SK-N-SH (cell line): Measurements from ENCODE around the gene ANKRD62.
"Not testable (repeated sequence)": the region's sequence is repeated elsewhere in the genome, so short reads cannot be mapped to it uniquely, and the experiment has no call there.

Experiments
- CHD2 ChIP-seq: fragments of 150-350 bp; IDR thresholded peaks from 2 replicates; pipeline ENCODE4 v1.6.1; 2018; ENCODE audit warnings: low read length; ENCODE audit not compliant: partially characterized antibody
- CTCF ChIP-seq: fragments of 200-600 bp; sonication (generic); IDR thresholded peaks from 2 replicates; pipeline ENCODE4 v1.6.1; 2017; ENCODE audit warnings: antibody characterized with exemption, mild to moderate bottlenecking, moderate library complexity
- EP300 ChIP-seq, 2 experiments: IDR thresholded peaks; 2 replicates each; pipeline versions ENCODE4 v1.4.0 to v1.6.1; 2012; ENCODE audit warnings: borderline replicate concordance in 1 of 2, low read depth in 1 of 2, low read length in 1 of 2
- GATA2 ChIP-seq: sonication (generic); formaldehyde crosslinking; IDR thresholded peaks from 2 replicates; pipeline ENCODE4 v1.5.0; 2020; ENCODE audit warnings: mild to moderate bottlenecking, missing genetic modification reagents
- JUND ChIP-seq: IDR thresholded peaks from 2 replicates; pipeline ENCODE4 v1.4.0; 2012
- NFIC ChIP-seq: IDR thresholded peaks from 2 replicates; pipeline ENCODE4 v1.4.0; 2012; ENCODE audit warnings: borderline replicate concordance
- POLR2AphosphoS5 ChIP-seq: IDR thresholded peaks from 2 replicates; pipeline ENCODE4 v1.6.1; 2012; ENCODE audit warnings: low read depth, low read length
- RFX5 ChIP-seq: IDR thresholded peaks from 2 replicates; pipeline ENCODE4 v1.6.1; 2012; ENCODE audit warnings: mild to moderate bottlenecking, improper control_type of control experiment, low read length
- SMC3 ChIP-seq: IDR thresholded peaks from 2 replicates; pipeline ENCODE4 v1.6.1; 2012; ENCODE audit warnings: low read depth, low read length, improper control_type of control experiment
- TEAD4 ChIP-seq: IDR thresholded peaks from 2 replicates; pipeline ENCODE4 v1.4.0; 2012; ENCODE audit warnings: mild to moderate bottlenecking, borderline replicate concordance; ENCODE audit not compliant: insufficient read depth
- TF ChIP-seq, protein P1 (sequence below): IDR thresholded peaks from 2 replicates; pipeline ENCODE4 v1.4.0; 2012; ENCODE audit warnings: low read depth

DNA sequence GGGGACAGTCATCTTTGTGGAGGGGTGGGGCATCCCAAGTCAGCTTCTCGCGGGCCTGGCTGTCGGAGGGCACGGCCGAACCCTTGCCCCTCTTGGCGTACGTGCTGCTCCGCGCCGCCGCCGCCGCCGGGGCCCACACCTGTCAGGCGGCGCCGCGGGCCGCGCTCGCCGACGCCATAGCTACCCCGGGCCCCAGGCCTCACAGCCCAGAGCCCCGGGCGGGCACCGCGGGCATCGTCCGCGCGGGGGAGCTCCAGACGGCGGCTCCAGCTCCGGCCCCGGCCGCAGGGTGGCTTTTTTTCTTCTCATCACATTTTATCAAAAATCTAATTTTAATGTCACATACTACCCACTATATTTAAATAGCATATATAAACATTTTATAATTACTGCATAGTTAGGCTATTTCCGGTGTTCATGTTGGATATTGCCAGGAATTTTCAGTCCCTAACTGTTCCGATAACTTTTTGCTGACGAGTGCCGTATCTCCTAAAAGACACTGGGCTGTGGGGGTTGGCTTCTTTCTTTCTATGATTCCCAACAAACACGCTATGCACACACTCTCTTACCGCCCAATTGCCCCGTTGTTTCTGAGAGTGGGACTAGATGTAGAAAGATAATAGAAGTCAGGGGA is 25.2 kb upstream of the ANKRD62 start:
- not testable (repeated sequence) for TF ChIP-seq POLR2AphosphoS5; RFX5; JUND; CTCF; CHD2; TEAD4; NFIC; GATA2 (CRISPR knock-in tag); EP300 (IDR thresholded peaks at IDR 0.05; ENCODE audit: borderline replicate concordance in 1 of 2, low read depth in 1 of 2, low read length in 1 of 2); SMC3
- TF ChIP-seq, protein P1, sequence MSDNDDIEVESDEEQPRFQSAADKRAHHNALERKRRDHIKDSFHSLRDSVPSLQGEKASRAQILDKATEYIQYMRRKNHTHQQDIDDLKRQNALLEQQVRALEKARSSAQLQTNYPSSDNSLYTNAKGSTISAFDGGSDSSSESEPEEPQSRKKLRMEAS, result not testable (repeated sequence)
